ENCODE measurements around the gene GRIK4. TPM values are rescaled to one million over a fixed set of nuclear protein-coding genes. Genes with fewer than 3 reads are reported as not detected.

Gene GRIK4
- polyA plus RNA-seq, 1 donor from 2014 or later: 3.4 TPM

DNA sequence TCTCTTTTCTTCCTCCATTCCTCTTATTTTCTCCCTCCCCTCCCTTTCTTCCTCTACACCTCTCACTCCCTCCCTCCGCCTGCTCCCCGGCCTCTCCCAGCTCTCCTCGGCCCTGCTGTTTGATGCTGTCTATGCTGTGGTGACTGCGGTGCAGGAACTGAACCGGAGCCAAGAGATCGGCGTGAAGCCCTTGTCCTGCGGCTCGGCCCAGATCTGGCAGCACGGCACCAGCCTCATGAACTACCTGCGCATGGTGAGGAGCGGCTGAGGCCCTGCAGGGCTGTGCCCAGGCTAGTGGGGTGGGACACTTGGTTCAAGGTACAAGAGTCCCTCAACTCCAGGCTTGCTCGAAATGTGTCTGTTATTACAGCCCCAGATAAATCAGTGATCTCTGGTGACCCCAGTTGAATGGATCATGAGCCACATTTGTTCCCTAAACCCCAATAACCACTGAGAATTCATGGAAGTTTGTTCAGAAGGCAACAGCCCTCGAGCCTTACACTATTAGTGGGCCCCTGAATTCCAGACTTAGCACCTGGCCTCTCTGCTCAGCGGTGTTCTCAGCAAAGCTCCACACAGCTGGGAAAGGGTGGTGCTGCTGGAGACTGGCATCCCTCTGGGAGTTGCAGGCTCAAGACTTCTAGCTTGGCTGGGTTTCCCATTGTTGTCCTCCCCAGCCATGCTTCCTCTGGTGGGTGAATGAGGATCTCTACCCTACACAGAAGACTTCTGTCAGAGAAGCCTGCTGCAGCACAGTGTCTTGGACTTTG, 362.6 kb downstream of the GRIK4 start:
- Histone ChIP-seq H4K20me1 (ENCODE audit: insufficient read depth) (no peaks in the 10 kb centered on the region), H3K4me3 (ENCODE audit: low read length) (no peak overlapping the region), H3K9me2 (ENCODE audit: insufficient read depth, low read length) (no peaks in the 10 kb centered on the region), H3K9me3 (ENCODE audit: low read length) (no peaks in the 10 kb centered on the region), H2AFZ (ENCODE audit: low read depth, low read length) (no peak overlapping the region), H3K36me3 (ENCODE audit: insufficient read depth, low read length) (no peaks in the 10 kb centered on the region), H3K27me3 (ENCODE audit: insufficient read depth, low read depth, low read length) (no peaks in the 10 kb centered on the region), H3K4me2 (ENCODE audit: low read length) (no peak overlapping the region), H3K79me2 (replicated peaks; ENCODE audit: insufficient read depth, low read length) (no peaks in the 10 kb centered on the region), H3F3A (ENCODE audit: insufficient read depth, low read length, poor library complexity, severe bottlenecking) (no peaks in the 10 kb centered on the region), H3K27ac (ENCODE audit: low read length) (no peak overlapping the region), H3K9ac (ENCODE audit: low read length) (no peak overlapping the region)
- TF ChIP-seq MXI1 (conservative IDR thresholded peaks at IDR 0.05; ENCODE audit: poor library complexity, severe bottlenecking) (no peak), EP300 (conservative IDR thresholded peaks at IDR 0.05; ENCODE audit: poor library complexity, severe bottlenecking) (no peak), TAF1 (IDR thresholded peaks at IDR 0.05; ENCODE audit: low read depth) (no peak), RAD21 (conservative IDR thresholded peaks at IDR 0.05) (no peak), EZH2 (IDR thresholded peaks at IDR 0.05; ENCODE audit: borderline replicate concordance, insufficient read depth, low read length, poor library complexity, severe bottlenecking) (no peak), POLR2AphosphoS5 (IDR thresholded peaks at IDR 0.05) (no peak), SMC3 (conservative IDR thresholded peaks at IDR 0.05; ENCODE audit: poor library complexity) (no peak)
- TF ChIP-seq, protein P1, sequence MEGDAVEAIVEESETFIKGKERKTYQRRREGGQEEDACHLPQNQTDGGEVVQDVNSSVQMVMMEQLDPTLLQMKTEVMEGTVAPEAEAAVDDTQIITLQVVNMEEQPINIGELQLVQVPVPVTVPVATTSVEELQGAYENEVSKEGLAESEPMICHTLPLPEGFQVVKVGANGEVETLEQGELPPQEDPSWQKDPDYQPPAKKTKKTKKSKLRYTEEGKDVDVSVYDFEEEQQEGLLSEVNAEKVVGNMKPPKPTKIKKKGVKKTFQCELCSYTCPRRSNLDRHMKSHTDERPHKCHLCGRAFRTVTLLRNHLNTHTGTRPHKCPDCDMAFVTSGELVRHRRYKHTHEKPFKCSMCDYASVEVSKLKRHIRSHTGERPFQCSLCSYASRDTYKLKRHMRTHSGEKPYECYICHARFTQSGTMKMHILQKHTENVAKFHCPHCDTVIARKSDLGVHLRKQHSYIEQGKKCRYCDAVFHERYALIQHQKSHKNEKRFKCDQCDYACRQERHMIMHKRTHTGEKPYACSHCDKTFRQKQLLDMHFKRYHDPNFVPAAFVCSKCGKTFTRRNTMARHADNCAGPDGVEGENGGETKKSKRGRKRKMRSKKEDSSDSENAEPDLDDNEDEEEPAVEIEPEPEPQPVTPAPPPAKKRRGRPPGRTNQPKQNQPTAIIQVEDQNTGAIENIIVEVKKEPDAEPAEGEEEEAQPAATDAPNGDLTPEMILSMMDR (IDR thresholded peaks at IDR 0.05; ENCODE audit: poor library complexity, severe bottlenecking): no peak
- TF ChIP-seq, protein P2, sequence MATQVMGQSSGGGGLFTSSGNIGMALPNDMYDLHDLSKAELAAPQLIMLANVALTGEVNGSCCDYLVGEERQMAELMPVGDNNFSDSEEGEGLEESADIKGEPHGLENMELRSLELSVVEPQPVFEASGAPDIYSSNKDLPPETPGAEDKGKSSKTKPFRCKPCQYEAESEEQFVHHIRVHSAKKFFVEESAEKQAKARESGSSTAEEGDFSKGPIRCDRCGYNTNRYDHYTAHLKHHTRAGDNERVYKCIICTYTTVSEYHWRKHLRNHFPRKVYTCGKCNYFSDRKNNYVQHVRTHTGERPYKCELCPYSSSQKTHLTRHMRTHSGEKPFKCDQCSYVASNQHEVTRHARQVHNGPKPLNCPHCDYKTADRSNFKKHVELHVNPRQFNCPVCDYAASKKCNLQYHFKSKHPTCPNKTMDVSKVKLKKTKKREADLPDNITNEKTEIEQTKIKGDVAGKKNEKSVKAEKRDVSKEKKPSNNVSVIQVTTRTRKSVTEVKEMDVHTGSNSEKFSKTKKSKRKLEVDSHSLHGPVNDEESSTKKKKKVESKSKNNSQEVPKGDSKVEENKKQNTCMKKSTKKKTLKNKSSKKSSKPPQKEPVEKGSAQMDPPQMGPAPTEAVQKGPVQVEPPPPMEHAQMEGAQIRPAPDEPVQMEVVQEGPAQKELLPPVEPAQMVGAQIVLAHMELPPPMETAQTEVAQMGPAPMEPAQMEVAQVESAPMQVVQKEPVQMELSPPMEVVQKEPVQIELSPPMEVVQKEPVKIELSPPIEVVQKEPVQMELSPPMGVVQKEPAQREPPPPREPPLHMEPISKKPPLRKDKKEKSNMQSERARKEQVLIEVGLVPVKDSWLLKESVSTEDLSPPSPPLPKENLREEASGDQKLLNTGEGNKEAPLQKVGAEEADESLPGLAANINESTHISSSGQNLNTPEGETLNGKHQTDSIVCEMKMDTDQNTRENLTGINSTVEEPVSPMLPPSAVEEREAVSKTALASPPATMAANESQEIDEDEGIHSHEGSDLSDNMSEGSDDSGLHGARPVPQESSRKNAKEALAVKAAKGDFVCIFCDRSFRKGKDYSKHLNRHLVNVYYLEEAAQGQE (IDR thresholded peaks at IDR 0.05; ENCODE audit: borderline replicate concordance): no peak

DNA sequence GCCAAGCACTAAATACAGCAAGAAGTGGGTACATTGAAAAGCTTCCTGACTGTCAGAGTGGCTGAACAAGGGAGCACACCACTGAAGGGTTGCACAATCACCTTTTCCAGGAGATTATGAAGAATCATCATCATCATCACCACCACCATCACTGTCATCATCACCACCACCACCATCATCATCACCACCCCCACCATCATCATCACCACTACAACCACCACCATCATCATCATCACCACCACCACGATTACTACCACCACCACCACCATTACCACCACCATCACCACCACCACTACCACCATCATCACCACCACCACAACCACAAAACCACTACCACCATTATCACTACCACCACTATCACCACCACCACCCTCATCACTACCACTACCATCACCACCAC, 364.4 kb downstream of the GRIK4 start:
- H3K9me2 ChIP-seq (ENCODE audit: insufficient read depth, low read length): no peaks in the 10 kb centered on the region
- H3F3A ChIP-seq (ENCODE audit: insufficient read depth, low read length, poor library complexity, severe bottlenecking): no peaks in the 10 kb centered on the region
- no peaks in the 10 kb centered on the region for H3K9me3 ChIP-seq (ENCODE audit: low read length)
- H3K27me3 ChIP-seq (ENCODE audit: insufficient read depth, low read depth, low read length): no peaks in the 10 kb centered on the region
- H3K9ac ChIP-seq (ENCODE audit: low read length): no peak overlapping the region
- H3K27ac ChIP-seq (ENCODE audit: low read length): no peak overlapping the region
- no peak overlapping the region for H2AFZ ChIP-seq (ENCODE audit: low read depth, low read length)
- H3K36me3 ChIP-seq (ENCODE audit: insufficient read depth, low read length): no peaks in the 10 kb centered on the region
- no peaks in the 10 kb centered on the region for H4K20me1 ChIP-seq (ENCODE audit: insufficient read depth)
- H3K79me2 ChIP-seq (replicated peaks; ENCODE audit: insufficient read depth, low read length): no peaks in the 10 kb centered on the region
- H3K4me2 ChIP-seq (ENCODE audit: low read length): no peak overlapping the region
- H3K4me3 ChIP-seq (ENCODE audit: low read length): no peak overlapping the region
- TF ChIP-seq MXI1 (conservative IDR thresholded peaks at IDR 0.05; ENCODE audit: poor library complexity, severe bottlenecking) (no peak), TAF1 (IDR thresholded peaks at IDR 0.05; ENCODE audit: low read depth) (no peak), SMC3 (conservative IDR thresholded peaks at IDR 0.05; ENCODE audit: poor library complexity) (no peak), EP300 (conservative IDR thresholded peaks at IDR 0.05; ENCODE audit: poor library complexity, severe bottlenecking) (no peak)
- TF ChIP-seq, protein P2 (IDR thresholded peaks at IDR 0.05; ENCODE audit: borderline replicate concordance): no peak
- TF ChIP-seq, protein P1 (IDR thresholded peaks at IDR 0.05; ENCODE audit: poor library complexity, severe bottlenecking): no peak

All from neural cell (in vitro differentiated cells).